ENCODE results near the gene ROCK2.
"Not testable (repeated sequence)": the region's sequence is repeated elsewhere in the genome, so short reads cannot be mapped to it uniquely, and the experiment has no call there.

Gene ROCK2

DNA sequence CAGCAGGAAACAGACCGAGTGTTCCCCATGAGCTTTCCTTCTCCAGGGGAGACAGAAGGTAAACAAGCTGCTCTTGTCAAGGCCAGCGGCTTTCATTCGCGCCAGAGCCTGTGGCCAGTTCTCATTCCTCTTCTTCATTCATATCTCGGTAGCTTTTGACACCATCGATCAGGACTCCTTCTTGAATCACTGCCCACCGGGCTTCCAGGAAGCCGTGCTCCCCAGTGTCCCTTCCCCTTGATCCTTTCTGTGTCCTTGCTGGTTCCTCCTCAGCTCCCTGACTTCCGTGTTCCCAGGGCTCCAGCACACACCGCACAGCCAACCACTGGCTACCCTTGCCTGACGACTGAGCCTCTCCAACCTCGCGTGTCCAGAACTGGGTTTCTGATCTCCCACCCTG, 175.1 kb downstream of the ROCK2 start:
- DNase-seq: peak; percentile 82

DNA sequence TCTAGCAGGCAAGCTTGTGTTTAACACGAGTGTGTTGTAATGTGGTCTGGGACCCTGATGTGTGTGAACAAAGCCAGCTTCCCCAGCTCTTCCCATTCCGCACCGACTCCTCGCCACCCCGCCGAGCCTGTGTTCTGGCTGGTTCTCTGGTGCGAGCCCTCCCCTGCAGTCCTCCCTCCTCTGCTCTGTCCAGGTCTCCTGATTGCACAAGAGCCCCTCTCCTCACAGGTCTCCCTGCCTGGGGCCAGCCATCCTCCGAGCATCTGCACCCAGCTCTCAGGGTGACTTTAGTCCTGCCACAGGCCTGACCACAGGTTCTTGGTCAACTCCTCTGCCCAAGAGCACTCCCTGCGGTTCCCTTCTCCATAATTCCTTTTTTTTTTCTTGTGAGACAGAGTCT, 175.9 kb downstream of the ROCK2 start:
- DNase-seq: no peak

DNA sequence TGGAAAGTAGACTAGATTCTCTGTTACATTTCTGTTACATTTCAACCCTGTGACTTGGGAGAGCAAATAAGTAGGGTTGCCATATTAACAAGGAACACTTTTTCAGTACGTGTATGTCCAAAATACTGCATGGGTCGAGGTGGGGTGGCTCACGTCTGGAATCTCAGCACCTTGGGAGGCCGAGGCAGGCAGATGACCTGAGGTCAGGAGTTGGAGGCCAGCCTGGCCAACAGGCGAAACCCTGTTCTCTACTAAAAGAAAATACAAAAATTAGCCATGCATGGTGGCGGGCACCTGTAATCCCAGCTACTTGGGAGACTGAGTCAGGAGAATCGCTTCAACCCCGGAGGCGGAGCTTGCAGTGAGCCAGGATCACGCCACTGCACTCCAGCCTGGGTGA, 178.0 kb downstream of the ROCK2 start:
- DNase-seq: no peak

DNA sequence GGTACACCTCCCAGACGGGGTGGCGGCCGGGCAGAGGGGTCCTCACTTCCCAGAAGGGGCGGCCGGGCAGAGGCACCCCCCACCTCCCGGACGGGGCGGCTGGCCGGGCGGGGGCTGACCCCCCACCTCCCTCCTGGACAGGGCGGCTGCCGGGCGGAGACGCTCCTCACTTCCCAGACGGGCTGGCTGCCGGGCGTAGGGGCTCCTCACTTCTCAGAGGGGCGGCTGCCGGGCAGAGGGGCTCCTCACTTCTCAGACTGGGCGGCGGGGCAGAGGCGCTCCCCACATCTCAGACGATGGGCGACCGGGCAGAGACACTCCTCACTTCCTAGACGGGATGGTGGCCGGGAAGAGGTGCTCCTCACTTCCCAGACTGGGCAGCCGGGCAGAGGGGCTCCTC, 179.4 kb downstream of the ROCK2 start:
- not testable (repeated sequence) for DNase-seq

DNA sequence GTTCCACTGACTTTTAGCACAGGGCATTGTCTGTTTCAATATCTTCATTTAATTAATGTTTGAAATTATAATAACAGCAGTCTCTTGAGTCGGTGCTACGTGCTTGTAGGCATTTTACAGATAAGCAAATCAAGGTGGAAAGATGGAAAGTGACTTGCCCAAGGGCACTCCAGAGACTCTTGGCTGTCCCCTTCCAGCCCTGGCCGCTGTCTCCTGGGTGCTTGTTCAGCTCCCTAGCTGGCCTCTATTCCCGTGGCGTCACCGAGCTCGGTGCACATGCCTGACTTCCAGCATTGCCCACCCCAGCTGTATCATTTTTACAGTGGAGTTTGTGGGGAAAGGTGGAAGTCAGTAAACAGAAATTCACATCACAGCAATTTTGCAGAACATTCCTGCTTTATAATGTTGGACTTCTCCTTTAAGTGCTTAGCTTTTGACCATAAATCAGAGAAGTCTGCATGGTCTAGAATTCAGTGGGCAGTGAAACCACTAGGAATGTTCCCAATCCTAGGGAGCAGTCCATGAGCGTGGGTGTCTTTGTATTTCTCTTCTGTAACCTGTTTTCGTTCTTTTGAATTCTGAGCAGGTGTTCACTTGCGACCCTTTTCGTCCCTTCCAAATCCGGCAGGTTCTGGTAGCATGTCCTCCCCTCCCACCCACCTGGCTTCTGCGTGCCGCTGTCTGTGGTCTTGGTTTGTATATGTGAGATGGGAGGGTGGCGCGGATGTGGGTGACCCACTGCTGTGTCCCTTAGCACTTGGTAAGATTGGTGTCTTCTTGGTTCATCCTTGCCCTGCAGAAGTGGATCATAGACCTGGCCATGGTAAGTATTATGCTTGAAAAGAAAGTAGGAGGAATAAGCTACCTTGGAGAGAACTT, 180.8 kb downstream of the ROCK2 start:
- DNase-seq: no peak

DNA sequence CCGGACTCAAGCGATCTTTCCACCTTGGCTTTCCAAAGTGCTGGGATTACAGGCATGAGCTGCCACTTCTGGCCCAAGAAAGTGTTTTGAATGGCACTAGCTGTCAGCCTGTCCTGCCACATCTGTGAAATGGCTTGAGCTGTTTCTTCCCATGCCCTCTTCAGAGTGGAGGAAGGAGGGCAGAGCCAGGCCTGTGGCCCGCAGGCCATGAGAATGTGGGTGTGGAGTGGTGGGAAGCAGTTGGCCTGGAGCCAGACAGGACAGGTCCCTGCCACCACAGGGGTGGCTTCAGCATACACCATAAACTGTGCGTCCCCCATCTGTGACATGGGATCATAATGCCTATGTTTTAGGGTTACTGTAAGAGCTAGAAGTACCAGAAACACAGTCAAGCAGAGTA, 182.7 kb downstream of the ROCK2 start:
- DNase-seq: no peak

DNA sequence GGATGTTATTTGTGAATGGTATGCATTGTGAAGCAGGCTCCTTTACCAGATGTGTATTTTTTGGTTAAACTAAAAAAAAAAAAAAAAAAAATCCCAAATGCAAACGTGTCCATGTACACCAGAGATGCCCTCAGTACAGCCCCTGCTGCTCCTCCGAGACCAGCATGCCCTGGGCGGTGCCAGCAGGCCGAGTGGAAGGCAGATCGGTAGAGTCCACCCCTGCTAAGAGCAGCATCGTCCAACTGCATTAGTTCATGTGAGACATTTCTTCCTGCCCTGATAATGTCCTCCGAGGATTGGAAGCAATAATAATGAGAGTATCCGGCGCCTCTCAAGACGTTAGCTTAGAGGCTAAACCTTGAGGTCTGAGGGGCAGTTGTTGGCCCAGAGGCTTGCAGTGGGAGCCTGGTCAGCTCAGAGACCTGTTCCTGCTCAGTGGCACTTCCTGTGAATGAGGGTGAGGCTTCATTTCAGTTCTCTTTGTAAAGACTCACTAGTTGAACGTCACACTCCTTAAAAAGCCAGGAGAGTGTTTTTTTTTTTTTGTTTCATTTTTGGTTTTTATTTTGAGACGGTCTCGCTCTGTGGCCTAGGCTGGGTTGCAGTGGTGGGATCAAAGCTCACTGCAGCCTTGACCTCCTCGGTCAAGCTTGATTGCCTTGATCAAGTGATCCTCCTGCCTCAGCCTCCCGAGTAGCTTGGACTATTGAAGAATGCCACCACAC, 183.5 kb downstream of the ROCK2 start:
- DNase-seq: no peak

DNA sequence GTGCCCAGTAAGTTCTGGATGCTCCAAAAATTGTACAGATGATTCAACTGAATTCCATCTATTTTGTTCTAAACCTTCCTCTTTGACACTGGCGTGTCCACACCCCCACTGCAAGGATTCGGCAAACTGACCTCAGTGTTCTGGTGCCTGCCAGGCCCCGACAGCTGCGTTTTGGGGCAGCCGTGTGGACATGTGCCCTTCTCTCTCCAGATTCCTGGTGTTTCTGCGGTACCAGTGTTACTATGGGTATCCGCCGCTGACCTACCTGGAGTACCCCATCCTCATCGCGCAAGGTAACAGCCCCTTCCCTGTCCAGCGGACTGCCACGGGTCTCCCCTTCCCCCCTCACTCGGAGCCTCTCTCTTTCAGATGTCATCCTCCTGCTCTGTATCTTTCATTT, 184.2 kb downstream of the ROCK2 start:
- no peak for DNase-seq

DNA sequence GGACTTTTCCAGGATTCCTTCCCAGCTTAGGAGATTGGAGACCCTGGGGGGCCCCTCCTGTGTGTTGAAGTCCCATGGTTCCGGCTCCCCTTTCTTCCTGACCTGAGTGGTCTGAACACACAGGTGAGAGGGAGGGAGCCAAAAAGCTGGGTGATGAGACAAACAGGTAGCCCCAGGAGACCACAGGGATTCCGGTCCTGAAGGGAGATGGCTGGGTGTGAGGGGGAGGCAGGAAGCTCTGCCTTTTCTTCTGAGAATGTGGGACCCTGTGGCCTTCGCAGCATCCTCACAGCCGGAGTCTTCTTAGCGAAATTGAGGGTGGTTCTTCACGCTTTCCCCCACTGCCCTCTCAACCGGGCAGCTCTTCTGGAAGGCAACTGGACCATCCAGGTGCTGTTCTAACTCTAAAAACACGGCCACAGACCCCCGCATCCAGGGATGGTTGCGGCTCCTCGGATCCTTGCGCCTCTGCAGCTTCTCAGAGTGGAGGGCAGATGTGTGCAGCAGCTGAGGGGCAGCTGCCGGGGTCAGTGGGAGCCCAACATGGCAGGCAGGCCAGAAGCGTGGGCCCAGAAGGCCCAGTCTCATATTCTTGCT, 184.8 kb downstream of the ROCK2 start:
- DNase-seq: no peak

DNA sequence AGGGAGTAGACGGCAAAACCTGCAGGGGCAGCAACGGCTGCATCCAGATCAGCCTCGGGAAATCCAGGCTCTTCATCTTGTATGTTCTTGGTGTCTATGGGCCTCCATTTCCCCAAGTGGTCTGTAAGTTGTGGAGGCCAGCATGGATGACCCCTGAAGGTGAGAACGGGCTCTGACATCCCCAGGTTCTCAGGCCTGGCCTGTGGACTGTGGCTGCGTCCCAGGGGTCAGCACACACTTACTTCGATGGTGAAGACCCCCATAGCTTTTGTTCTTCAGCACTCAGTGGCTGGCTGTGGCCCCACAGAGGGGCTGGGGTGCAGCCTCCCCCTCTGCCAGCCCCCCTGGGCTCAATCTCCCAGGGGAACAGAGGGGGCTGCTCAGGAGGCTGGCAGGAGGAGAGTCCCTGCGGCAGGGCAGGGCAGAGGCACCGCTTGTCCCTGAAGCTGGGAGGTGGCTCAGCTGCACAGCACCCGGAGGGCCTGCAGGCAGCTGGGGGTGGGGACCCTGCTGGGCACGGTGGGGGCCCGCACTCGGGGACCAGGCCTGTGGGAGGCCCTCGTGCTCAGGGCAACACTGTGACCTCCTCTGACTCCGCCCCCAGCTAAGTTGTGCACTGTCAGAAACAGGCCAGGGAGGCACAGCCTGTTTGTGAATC, 185.4 kb downstream of the ROCK2 start:
- DNase-seq: no peak

DNA sequence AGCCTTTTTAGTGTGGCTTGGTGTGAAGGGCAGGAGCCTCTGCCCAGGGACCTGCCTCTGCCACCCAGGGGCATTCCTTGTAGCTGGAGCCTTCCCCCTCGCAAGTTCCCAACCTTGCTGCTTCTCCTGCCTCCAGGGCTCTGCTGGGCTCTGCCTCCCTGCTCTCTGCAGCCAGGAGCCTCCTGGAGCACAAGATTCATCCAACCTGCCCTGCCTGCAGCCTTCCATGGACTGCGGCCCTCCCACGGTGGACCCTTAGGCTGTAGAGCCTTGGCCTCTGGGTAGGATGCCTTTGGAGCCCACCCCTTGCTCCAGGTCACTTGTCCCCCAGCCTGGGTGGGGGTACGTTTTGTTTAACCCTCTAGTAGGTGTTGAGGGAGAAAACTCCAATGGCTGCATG, 186.7 kb downstream of the ROCK2 start:
- DNase-seq: no peak

DNA sequence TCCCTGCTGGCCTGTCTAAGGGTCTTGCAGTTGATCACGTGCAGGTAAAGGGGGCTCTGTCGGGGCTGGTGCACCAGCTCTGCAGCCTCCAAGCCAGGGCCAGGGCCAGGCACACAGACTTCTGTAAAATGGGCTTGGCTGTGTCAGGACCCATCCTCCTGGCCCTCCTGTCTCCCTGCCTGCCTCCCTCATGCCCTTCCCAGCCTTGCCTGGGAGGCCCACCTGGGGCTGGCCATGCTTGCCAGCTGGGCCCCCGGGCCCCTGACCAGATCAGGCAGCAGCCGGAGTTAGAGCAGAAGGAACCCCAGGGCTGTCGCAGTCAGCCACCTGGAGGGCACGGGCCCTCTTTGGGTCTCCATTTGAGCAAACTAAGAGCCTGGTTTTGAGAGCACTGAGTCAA, 187.1 kb downstream of the ROCK2 start:
- no peak for DNase-seq

DNA sequence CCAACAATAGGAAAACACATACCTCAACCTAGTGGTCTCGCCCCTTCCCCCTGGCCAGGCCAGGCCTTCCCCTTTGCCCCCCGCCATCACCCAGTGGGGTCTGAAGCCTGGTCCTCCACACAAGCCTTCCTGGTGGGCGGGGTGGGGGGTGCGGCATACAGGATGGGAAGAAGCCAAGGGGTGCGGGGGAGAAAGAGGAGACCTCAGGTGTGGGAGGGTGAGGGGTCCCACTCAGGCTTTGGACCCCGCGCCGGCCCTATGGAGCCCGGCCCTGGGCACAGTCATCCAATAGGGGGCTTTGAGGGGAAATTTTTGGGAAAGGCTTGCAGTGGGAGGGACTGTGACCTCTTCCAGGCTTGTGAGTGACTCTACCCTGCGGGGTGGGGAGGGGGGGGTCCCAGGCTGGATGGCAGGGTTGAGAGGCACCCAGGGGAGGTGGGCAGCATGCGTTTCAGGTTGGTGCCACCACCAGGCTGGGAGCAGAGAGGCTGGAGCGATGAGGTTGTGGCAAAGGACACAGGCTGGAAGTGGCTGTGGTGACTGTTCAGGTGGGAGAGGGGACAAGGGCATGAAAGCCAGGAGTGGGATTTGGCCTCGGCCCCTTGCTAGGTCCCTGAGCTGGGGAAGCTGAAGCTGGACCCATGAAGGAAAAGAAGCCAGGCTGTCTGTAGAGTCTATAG, 187.9 kb downstream of the ROCK2 start:
- no peak for DNase-seq

DNA sequence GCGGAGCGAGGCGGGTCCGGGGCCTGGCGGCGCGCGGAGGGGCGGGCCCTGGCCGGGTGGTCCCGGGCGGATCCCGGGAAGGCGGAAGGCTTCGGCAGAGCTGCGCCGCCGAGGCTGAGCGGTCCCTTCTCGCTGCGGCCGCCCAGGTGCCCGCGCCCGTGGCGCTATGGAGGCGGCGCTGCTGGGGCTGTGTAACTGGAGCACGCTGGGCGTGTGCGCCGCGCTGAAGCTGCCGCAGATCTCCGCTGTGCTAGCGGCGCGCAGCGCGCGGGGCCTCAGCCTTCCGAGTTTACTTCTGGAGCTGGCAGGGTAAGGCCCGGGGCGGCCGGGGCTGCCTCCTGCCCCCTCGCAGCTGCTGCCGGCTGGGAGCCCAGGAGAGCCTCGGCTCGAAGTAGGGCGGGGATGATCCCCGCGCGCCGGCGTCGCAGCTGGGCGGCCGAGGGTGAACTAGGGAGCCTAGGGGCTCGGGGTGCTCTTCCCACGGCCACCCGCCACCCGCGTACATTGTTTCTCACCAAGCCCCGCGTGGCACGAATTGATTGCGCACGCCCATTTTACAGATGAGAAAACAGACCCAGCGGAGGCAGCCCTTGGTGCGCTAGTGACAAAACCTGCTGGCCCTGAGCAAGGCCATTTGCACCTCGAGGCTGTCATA, 188.9 kb downstream of the ROCK2 start, which contains the start of gene SLC66A3:
TSS of gene SLC66A3 (plus strand) at position 87 of the 655 bp plus-strand sequence. CDS start at position 167, 80 bp downstream.
- DNase-seq: peak; percentile 95

DNA sequence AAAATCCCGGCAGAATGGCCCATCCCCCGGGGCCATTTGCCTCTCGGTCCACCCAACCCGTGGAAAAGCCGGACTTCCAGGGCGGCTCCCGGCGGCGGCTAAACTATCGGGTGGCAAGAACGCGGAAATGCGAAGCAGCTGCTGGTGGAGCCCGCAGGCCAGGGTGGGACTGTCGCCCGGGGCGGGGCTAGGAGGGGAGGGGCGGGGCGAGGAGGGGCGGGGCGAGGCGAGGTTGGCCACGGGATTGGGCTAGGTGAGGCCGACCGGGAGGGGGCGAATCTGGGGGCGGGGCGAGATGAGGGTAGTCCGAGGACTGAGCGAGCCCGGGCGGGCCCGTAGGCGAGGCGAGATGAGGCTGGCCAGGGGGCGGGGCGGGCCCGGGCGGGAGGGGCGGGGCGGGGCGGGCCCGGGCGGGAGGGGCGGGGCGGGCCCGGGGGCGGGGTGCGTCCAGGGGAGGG, 189.5 kb downstream of the ROCK2 start:
- DNase-seq: peak; percentile 95

DNA sequence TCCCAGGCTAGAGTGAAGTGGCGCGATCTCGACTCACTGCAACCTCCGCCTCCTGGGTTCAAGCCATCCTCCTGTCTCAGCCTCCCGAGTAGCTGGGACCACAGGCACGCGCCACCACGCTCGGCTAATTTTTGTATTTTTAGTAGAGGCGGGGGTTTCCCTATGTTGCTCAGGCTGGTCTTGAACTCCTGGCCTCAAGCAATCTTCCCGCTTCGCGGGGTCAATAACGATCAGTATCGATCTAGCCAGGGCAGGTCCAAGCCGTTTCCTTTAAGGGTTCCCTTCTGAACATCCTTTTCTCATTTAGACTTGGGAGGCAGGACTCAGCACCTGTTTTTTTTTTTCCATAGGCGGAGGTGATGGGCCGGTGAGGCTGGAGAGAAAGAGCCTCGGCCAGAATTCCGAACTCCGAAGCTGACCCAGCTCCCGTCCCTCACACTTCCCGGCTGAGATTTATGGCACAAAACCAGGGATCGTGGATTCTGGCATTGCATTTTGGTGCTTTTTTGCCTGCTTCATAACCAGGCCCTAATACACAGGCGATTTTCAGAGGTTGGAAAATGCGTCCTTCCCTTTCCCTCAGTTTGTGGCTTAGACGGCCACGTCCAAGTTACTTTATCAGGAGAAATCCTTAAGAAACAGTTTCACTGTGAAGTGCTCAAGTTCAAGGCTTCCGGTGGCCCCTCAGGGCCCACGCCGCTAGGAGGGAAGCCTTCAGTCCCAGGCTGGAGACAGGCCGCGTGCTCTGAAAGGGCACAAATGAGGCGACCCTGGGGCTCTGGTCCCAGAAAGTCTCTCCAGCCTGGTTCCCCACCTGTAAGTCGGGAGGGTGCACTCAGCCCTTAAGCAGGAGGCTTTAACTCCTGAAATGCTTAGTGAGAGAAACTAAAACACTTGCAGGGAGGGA, 190.2 kb downstream of the ROCK2 start:
- no peak for DNase-seq

DNA sequence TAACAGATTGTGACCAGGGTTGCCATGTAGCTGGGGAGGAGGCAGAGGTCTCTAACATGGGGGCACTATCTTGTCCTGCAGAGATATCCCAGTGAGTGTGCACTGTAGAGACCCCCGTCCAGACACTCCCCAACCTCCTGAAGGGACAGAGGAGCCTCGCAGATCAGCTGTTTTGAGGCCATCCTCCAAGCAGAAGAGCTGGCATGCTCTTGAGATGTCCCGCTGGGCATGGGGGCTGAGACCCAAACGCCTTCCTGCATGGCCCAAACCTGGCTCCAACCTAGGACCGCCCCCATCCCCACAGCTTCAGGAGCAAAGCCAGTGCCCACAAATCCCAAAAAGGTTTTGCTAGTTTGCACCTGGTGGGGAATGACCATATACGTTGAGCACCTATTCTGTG, 191.8 kb downstream of the ROCK2 start:
- no peak for DNase-seq

DNA sequence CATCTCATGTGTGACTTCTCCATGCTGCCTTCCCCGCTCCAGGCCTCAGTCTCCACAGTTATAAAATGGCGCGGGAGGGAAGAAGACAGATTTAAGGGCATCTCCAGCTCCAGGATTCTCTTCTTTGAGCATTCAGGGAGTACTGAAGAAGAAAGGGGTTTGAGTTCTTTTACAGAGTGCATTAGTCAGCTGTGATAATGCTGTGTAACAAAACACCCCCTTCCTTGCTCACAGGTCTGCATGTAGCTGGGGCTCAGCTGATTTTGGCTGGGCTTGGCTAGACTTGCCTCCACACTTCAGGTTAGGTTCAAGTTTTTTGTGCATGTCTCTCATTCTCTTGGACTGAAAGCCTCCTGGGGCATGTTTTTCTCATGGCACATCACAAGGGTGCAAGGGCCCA, 197.2 kb downstream of the ROCK2 start:
- no peak for DNase-seq

DNA sequence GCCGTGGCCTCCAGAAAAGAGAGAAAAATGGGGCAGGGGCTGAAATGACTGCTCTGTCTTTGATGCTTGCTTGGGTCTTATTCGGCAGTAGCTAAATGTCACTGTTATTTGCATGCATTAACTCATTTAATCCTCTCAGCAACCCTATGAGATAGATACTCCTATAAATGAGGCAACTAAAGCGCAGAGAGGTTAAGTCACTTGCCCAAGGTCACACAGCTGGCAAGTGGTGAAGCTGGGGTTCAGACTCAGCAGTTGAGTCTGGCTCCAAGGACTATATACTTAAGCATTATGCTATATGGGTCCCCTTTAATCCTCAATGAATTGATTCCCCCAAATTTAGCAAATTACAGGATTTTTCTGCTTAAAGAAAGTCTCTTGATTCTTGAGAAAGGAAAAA, 198.4 kb downstream of the ROCK2 start:
- no peak for DNase-seq

DNA sequence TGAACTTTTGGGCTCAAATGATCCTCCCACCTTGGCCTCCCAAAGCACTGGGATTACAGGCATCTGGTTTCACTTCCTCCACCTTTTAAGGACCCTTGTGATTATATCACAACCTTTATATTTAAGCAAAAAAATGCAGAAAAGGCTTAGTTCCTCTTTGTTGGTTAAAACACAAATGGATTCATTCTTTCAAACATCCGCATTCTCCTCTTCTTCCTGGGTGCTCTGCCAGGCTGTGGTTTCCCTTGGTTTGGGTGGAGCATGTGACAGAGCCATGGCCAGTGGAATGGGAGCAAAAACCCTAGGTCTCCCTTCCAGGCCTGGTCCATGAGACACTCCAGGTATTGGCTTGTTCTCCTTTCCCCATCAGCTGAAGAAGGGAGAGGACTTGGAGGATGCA, 199.1 kb downstream of the ROCK2 start:
- no peak for DNase-seq

DNA sequence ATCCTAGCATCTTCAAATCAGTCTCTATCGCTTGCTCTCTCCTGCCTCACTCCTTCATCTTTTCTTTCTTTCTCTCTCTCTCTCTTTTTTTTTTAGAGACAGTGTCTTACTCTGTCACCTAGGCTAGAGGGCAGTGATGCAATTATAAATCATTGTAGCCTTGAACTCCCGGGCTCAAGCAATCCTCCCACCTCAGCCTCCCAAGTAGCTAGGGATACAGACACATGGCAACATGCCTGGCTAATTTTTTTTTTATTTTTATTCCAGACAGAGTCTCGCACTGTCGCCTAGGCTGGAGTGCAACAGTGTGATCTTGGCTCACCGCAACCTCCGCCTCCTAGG, 199.7 kb downstream of the ROCK2 start:
- DNase-seq: no peak
